AG10803 (cell line): Measurements from ENCODE around the gene ABHD16B.
A peak's percentile ranks its signal among the peaks of the same experiment; 100 is the strongest.
"Not testable (repeated sequence)": the region's sequence is repeated elsewhere in the genome, so short reads cannot be mapped to it uniquely, and the experiment has no call there.

Source experiments
- DNase-seq: peaks from one replicate; pipeline ENCODE4 v3.0.0; 2010; ENCODE audit warnings: low read depth
- H3K4me3 ChIP-seq: 2 replicates; pipeline ENCODE4 v1.5.1; 2011; ENCODE audit warnings: mild to moderate bottlenecking, low read length, control low read depth
- TF ChIP-seq, protein P1 (sequence below): conservative IDR thresholded peaks from 2 replicates; pipeline ENCODE4 v1.5.1; 2011; ENCODE audit warnings: mild to moderate bottlenecking, low read length, control low read depth, inconsistent platforms

ABHD16B gene

DNA sequence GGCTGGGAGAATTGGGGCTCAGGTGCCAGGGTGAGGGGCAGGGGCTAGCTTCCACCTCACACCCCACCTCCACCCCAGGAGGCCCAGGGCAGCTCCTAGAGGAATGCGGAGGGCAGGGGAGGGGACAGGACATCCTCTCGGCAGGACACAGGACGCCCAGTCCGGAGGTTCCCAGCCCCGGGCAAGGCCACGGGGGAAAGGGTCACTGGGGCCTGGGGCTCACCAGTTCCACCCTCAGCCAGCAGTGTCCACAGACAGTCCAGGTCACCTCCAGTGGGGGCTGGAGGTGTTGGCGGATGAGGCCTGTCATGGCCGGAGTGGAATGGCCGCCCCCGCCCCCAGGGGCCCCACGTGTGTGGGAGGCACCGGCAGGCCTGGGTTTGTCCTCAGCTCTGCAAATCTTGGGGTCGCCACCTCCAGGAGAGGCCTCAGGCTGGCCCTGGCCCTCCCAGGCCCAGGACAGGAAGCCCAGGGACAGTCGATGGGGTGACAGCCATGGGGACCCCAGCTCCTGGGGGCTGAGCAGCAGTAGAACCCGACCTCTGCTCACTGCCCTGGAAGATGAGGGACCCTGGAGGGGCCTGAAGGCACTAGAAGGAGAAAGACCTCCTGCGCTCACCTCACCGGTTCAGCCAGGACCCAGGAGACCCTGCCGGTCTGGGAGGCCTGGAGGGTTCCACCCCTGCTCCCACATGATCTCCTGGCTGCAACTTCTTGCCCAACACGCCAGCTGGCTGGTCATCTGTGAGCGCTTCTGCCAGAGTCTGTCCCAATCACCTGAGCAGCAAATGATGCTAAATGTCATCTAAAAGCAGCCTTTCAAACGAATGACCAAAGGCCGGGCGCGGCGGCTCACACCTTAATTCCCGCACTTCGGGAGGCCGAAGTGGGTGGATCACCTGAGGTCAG, 13.0 kb upstream of the ABHD16B start:
- no peak overlapping the region for H3K4me3 ChIP-seq
- DNase-seq = no peak
- TF ChIP-seq, protein P1, sequence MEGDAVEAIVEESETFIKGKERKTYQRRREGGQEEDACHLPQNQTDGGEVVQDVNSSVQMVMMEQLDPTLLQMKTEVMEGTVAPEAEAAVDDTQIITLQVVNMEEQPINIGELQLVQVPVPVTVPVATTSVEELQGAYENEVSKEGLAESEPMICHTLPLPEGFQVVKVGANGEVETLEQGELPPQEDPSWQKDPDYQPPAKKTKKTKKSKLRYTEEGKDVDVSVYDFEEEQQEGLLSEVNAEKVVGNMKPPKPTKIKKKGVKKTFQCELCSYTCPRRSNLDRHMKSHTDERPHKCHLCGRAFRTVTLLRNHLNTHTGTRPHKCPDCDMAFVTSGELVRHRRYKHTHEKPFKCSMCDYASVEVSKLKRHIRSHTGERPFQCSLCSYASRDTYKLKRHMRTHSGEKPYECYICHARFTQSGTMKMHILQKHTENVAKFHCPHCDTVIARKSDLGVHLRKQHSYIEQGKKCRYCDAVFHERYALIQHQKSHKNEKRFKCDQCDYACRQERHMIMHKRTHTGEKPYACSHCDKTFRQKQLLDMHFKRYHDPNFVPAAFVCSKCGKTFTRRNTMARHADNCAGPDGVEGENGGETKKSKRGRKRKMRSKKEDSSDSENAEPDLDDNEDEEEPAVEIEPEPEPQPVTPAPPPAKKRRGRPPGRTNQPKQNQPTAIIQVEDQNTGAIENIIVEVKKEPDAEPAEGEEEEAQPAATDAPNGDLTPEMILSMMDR = no peak

DNA sequence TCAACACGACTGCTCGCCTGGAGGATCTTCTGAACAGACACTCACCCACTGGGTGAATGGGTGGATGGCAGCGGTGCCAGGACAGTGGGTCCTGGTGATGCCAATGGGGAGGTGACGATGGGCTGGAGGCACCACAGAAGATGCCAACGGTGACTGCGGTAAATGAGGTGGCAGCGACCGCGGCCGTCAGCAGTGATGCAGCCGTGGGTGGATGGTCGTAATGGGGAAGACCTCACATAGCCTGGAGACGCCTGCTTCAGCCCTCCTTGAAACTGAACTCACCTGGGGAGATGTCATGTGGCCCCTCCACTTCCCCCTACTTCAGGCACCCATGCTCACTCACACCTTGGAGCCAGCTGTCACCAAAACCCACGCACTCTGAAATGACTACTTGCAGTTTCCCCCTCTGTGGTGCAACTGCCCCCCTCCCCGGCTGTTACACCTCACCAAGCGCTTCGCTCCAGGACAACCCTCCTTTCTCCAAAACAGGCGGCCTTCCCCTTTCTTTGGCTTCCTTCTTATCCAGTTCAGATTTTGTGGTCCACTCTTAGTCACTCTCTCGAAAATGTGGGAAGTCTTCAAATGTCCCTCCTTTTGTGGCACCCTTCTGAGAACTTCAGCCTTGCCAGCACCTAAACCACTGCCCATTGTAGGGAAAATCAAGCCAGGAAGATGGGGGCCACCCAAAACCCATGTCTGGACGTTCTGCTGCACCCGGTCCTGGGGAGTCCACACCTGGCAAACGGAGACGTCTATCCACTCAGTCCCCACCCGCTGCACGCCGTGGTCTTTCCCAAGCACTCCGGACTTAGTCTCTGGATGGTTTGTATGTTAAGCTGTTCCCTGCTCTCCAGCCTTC, 10.4 kb upstream of the ABHD16B start:
- no peak overlapping the region for H3K4me3 ChIP-seq
- TF ChIP-seq, protein P1 = no peak
- DNase-seq = no peak

DNA sequence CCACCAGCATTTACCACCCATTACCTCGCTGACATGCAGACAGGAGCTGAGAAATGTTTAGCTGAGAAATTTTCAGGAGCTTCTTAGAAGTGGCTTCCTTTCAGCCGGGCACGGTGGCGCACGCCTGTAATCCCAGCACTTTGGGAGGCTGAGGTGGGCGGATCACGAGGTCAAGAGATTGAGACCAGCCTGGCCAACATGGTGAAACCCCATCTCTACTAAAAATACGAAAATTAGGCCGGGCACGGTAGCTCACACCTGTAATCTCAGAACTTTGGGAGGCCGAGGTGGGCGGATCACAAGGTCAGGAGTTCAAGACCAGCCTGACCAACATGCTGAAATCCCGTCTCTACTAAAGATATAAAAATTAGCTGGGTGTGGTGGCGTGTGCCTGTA, 9.8 kb upstream of the ABHD16B start:
- DNase-seq, H3K4me3 ChIP-seq: not testable (repeated sequence)

DNA sequence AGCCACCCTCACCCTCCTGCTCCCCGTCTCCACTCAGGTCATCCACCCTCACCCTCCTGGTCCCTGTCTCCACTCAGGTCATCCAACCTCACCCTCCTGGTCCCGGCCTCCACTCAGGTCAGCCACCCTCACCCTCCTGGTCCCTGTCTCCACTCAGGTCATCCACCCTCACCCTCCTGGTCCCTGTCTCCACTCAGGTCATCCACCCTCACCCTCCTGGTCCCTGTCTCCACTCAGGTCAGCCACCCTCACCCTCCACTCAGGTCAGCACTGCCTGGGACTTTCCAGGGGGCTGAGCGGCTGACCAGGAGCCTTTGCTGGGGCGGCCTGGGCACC, 7.6 kb upstream of the ABHD16B start:
- not testable (repeated sequence) for H3K4me3 ChIP-seq, DNase-seq

DNA sequence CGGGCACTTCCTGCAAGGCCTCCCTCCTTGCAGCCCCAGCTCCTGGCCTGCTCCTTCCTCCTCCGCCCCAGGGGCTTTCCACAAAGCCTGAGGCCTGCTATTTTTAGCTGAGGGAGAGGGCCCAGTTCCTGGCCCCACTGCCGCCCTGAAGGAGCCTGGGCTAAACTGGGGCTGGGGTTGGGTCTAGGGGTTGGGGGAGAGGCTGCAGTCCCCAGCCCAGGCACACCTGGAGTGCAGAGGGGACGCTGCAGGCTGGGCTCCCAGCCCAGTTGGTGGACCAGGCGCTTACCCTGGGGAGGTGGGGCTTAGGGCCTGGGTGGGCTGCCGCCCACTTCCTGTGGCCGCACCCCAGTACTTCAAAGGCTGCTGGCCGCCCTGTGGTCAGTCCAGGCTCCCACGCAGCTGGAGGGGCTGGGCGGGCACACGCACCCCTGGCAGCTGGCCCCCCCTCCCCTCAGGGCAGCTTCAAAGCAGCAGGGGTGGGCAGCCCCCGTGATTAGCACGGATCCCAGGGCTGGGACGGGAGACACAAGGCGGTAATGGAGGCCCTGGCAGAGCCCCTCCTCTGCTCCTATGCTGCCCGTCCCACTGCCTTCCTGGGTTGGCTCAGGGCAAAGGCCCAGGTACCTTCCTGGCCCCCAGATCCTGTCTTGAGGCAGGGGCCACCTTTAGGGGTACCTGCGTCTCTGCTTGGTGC, 7.1 kb upstream of the ABHD16B start:
- no peak for DNase-seq
- TF ChIP-seq, protein P1 = no peak
- no peak overlapping the region for H3K4me3 ChIP-seq

DNA sequence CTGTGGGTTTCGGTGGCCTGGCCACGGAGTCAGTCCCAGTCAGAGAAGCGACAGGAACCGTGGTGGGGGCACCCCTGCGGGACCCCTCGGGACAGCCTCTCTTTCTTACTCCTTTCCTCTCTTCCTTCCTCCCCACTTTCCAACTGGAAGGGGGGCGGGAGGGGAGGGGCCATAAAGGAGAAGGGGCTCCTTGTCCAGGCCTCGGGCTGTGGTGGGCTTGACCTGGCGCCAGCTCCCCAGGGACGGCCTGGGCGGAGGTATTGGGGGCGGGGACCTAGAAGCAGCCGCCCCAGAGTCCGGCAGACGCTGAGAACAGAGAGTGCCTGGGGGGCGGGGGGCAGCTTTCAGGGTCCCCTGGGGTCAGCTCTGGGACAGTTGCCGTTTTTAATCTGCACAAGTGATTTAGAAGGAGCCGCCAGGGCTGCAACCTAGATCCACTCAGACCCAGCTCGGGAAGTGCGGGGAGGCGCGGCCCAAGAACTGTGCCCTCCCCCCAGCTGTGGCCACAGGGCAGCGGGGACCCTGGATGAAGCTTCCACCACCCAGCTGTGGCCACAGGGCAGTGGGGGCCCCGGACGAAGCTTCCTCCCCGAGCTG, 6.4 kb upstream of the ABHD16B start:
- peak overlapping the region; percentile 20 for H3K4me3 ChIP-seq
- DNase-seq = no peak
- TF ChIP-seq, protein P1 = no peak

DNA sequence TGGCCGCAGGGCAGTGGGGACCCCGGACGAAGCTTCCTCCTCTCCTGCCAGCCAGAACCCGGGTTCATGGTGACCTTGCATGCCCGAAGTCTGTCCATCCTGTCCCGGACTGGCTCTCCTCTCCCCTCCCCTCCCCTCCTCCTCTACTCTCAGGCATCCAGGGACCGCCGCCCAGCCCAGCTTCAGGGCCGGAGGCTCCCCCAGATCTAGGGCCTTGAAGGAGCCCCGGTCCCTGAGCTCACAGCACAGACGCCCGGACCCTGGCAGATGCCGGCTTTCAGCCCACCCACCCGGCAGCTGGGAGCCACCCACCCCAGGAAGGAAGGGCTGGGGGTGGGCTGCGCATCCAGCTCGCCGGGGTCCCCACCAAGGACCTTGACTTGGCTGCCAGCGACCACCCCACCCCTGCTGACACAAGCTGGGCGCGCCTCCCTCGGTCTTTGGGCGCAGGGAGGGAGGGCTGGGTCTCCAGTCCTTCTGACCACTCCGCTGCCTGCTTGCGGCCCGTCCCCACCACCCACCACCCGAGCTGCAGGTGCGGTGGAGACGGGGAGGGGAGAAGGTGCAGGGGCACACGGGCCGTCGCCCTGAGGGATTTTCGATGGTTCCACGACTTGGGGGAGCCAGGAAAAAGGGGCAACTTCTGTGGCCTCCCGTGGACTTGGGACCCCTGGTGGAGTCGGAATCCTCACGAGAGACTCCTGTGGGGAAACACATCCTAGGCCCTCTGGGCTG, 5.8 kb upstream of the ABHD16B start:
- DNase-seq = no peak
- TF ChIP-seq, protein P1 = no peak
- H3K4me3 ChIP-seq = peak overlapping the region; percentile 20
